ENCODE measurements around the gene NAA15.
"Not testable (repeated sequence)": the region's sequence is repeated elsewhere in the genome, so short reads cannot be mapped to it uniquely, and the experiment has no call there.

The NAA15 gene

DNA sequence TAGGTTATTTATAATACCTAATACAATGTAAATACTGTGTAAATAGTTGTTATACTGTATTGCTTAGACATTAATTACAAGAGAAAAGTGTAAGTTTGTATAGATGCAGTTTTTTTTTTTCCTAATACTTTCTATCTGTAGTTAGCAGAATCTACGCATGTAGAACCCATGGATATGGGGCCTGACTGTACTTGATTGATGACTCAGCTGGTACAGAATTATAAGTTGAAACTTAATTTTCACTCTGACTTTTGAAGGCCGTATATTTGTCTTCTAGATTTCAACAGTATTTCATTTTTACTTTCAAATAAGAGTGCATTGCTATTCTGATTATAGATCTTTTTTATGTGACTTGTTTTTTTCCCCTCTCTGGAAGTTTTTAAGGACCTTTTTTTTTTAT lies 31.7 kb downstream of the NAA15 start:
- DNase-seq (ENCODE audit: extremely low read depth in 1 of 2, low read depth in 1 of 2): no peak

- DNase-seq (ENCODE audit: extremely low read depth in 1 of 2, low read depth in 1 of 2): no peak
These were observed 36.3 kb downstream of the NAA15 start for GRCh38 chr4:139337612-139338011.

DNA sequence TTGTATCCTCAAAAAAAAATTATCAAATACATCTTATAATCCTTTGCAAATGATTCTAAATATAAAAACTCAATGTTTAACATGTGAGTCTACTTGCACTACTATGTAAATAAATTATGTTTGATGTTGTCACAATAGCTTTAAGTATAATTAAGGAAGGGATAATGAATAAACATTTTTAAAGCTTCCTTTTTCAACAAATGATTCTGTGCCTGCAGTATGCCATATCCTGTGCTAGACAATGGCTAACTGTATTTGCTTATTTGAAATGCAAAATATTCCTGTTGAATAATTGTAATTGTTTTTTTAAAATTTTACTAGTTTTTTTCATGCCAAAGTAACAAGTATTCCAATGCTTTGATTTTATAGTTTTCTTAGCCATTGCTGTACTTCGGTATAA lies 60.0 kb downstream of the NAA15 start:
- no peak for DNase-seq (ENCODE audit: extremely low read depth in 1 of 2, low read depth in 1 of 2)

DNA sequence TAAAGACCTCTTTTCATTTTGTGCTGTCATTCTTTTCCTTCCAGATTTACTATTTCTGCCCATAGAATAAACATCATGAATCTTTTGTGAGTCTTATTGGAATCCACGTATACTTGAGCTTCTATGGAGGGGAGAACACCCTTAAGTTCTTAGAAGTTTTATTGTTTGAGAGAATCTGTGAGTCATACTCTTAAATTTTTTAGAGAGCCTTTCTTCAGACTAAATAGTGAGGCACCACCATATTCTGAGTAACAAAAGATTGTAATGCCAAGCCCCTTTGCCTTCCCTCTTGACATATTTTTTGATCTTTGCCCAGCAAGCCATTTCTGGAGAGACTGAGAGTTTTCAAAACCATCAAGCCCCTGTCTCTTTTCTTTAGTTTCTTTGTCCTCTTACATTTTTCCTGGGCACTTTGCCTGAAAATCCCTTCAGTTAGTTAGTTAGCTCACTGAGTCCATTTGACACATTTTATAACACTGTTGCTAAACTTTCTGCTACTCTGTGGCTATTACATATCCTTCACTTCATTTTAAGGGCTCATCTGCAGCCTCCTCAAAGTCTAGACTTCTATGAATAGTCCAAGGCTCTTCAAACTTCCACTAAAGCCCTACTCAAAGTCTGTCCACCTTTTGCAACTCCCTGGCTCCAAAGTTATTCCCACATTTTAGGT lies 66.3 kb downstream of the NAA15 start:
- DNase-seq (ENCODE audit: extremely low read depth in 1 of 2, low read depth in 1 of 2): no peak

DNA sequence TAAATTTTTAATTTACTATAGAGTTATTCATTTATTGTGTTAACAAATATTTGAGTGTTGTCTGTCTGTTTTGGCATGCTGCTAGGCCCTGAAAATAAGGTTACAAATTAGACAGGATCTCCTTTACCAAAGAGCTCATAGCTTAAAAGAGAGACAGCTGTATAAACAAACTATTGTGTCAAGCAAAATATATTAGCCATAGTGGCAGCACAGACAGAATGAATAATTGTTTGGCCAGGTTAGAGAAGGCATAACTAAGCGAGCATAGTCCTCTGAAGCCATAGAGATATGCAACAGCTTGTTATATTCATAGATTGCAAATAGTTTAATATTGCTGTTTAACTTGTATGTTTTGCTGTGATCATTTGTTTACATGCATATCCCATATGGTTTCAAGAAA lies 67.7 kb downstream of the NAA15 start:
- DNase-seq (ENCODE audit: extremely low read depth in 1 of 2, low read depth in 1 of 2): no peak

- no peak for DNase-seq (ENCODE audit: extremely low read depth in 1 of 2, low read depth in 1 of 2)
These were observed 72.9 kb downstream of the NAA15 start for GRCh38 chr4:139374251-139374650.

DNA sequence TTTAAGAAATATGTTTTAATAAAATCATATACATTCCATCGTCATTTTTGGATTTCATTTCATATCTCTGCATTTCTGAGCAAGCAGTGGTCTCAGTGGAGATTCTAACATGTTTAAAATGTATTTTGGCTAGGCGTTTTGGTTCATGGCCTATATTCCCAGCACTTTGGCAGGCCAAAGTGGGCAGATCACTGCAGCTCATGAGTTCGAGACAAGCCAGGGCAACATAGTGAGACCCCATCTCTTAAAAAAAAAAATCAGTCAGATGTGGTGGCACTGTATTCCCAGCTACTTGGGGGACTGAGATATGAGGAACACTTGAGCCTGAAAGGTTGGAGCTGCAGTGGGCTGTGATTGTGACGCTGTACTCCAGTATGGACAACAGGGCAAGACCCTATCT lies 85.1 kb downstream of the NAA15 start:
- DNase-seq (ENCODE audit: extremely low read depth in 1 of 2, low read depth in 1 of 2): no peak

- DNase-seq (ENCODE audit: extremely low read depth in 1 of 2, low read depth in 1 of 2): no peak
These were observed 87.8 kb downstream of the NAA15 start for GRCh38 chr4:139389102-139389501.

DNA sequence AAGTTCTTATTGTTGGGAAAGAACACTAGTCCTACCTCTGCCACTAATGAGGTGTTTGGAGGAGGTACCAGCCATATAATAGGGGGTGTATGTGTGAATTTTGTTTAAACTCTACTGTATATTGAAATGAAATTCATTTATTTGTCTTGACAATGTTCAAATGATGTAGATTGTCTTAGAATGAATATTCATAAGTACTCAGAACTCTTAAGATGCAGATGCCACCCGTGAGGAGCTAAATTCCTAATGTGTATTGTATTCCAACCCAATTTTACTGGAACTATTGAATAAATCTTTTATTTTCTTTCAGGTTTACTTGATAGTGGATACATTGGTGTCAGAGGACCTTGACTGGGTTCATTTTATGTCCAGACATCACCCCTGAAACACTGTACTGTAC lies 88.7 kb downstream of the NAA15 start:
- no peak for DNase-seq (ENCODE audit: extremely low read depth in 1 of 2, low read depth in 1 of 2)

GRCh38 chr4:139391731-139392130 lies 90.4 kb downstream of the NAA15 start:
- no peak for DNase-seq (ENCODE audit: extremely low read depth in 1 of 2, low read depth in 1 of 2)

- DNase-seq (ENCODE audit: extremely low read depth in 1 of 2, low read depth in 1 of 2): no peak
These were observed 91.5 kb downstream of the NAA15 start for GRCh38 chr4:139392797-139393196.

DNA sequence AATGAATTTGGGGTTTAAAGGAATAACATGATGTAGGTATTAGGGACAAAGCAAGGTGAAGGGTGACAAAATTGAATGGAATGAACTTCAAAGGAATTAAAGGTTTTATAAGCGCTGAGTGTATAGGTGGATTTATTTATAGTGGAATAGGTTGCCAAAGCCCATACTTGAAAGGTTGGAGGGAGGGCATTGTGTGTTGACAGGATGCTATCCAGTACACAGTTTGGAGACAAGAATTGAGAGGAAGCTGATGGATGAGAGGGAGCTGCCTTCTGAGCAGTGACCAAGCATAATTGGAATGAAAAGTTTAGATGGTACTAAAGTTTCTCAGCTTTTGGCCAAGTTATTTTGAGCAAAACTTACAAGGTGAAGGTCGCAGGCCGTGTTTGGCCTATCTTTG lies 100.1 kb downstream of the NAA15 start:
- DNase-seq (ENCODE audit: extremely low read depth in 1 of 2, low read depth in 1 of 2): no peak

DNA sequence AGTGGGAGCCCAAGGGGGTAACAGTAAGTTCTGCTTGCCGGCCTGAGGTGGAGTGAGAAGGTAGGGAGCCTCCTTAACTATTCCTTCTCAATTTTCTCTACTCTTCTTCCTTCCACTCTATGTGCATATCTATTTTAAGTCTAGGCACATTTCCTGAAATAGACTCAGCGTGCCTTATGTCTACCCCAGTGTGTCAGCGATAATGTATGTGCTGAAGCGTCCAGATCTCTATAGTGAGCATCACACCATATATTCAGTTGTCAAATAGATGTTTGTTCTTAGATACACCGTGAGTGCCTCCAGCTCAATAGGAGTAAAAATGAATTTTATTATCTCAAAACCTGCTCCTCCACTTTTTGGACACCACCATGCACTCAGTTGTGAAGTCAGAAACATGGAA lies 101.1 kb downstream of the NAA15 start:
- no peak for DNase-seq (ENCODE audit: extremely low read depth in 1 of 2, low read depth in 1 of 2)

DNA sequence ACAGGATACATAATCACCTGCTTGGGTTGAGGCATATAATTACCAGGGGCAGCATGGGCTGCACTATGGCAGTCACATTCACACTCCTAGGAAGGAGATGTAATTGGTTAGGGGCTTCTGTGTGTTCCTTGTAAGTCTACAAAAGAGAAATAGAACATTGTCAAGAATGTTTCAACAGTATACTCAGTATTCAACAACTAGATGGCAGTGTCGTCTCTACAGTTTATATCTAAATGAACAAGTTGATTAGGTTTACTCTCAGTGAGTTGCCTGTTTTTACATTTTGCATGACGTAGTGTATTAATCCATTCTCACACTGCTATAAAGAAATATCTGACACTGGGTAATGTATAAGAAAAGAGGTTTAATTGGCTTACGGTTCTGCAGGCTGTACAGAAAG lies 102.2 kb downstream of the NAA15 start:
- DNase-seq (ENCODE audit: extremely low read depth in 1 of 2, low read depth in 1 of 2): no peak

DNA sequence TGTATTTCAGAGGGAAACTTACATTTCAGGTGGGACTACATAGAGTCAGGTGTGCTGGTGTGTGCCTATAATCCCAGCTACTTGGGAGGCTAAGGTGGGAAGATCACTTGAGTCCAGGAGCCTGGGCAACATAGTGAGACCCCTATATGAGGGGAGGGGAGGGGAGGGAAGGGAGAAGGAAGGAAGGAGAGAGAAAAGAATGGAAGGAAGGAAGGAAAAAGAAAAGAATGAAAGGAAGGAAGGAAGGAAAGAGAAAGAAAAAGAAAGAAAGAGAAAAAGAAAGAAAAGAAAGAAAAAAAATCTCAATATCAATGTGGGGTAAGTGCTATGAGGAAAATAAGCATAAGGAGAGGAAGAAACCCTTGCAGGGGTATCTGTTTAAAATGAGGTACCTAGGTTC lies 109.0 kb downstream of the NAA15 start:
- no peak for DNase-seq (ENCODE audit: extremely low read depth in 1 of 2, low read depth in 1 of 2)

- DNase-seq (ENCODE audit: extremely low read depth in 1 of 2, low read depth in 1 of 2): not testable (repeated sequence)
These were observed 113.4 kb downstream of the NAA15 start for GRCh38 chr4:139414671-139415210.

GRCh38 chr4:139416073-139416673 lies 114.9 kb downstream of the NAA15 start:
- DNase-seq (ENCODE audit: extremely low read depth in 1 of 2, low read depth in 1 of 2): no peak

DNA sequence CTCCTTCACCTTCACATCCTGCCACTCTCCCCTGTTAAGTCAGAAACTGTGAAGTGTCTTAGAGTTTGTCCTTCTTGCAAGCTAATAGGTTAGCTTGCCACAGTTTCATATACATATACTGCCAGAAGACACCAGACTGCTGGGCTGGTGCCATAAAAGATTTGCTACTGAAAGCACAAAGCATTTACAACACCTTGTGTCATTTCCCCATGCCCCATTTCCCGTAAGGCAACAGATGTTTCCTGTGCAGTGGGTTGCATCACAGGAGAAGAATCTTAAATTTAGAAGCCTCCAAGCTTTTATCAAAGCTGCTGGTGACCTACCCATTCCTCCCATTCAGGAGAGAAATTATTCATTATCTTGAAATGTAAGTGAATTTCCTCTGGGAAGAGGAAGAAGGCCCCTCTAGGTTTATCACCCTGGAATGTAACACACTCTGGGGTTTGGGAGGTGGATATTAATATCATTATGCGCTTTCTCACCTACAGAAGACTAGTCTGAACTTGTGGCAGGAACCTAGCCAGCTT lies 118.1 kb downstream of the NAA15 start:
- DNase-seq (ENCODE audit: extremely low read depth in 1 of 2, low read depth in 1 of 2): no peak

DNA sequence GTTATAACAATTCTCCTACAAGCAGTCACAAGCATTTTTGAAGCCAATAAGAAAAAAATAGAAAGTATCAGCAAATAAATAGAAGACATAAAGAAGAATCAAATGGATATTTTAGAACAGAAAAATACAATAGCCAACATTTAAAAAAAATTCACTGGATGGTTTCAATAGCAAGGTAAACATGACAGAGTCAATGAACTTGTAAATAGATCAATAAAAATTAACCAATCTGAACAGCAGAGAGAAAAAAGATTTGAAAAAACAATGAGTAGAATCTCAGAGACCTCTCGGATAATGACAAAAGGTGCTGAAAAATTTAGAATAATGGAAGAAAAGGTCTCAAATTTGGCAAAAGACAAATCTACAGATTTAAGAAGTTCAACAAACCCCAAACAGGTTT lies 119.3 kb downstream of the NAA15 start:
- no peak for DNase-seq (ENCODE audit: extremely low read depth in 1 of 2, low read depth in 1 of 2)

GRCh38 chr4:139436122-139436521 lies 134.8 kb downstream of the NAA15 start:
- DNase-seq (ENCODE audit: extremely low read depth in 1 of 2, low read depth in 1 of 2): no peak

DNA sequence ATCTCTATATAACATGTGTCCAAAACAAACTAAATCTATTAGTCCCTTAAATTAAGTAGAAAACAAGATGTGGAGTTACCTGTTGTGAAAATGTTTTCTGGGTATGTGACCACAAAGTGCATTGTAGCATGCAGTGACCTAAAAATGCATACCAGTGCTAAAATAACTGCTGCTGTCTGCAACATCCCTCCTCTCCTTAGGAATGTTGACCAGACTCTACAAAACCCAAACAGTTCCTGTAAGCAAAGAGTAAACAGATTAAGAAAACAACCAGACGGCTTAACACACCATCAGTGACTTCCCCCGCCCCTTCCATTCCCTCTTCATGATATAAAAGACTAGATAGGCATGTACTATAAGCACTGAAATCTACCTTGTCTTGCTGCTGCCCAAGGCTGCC lies 136.8 kb downstream of the NAA15 start:
- no peak for DNase-seq (ENCODE audit: extremely low read depth in 1 of 2, low read depth in 1 of 2)

GRCh38 chr4:139441029-139441428 lies 139.7 kb downstream of the NAA15 start:
- no peak for DNase-seq (ENCODE audit: extremely low read depth in 1 of 2, low read depth in 1 of 2)

Measured in activated CD8-positive, alpha-beta memory T cell treated with anti-CD3 and anti-CD28 coated beads for 1 hour (primary cell).